ENCODE measurements around the gene PCSK7. TPM values are rescaled to one million over a fixed set of nuclear protein-coding genes. Genes with fewer than 3 reads are reported as not detected.
"Not testable (repeated sequence)": the region's sequence is repeated elsewhere in the genome, so short reads cannot be mapped to it uniquely, and the experiment has no call there.

Gene PCSK7
- total and polyA plus RNA-seq, 9 donors = 19.2 to 33.7 (median 22.7) TPM

DNA sequence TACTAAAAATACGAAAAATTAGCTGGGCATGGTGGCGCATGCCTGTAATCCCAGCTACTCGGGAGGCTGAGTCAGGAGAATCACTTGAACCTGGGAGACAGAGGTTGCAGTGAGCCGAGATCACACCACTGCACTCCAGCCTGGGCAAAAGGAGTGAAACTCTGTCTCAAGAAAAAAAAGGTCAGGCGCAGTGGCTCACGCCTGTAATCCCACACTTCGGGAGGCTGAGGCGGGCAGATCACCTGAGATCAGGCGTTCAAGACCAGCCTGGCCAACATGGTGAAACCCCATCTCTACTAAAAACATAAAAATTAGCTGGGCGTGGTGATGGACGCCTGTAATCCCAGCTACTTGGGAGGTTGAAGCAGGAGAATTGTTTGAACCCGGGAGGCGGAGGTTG is 48.7 kb downstream of the PCSK7 start:
- DNase-seq; H3K9me3 ChIP-seq (replicated peaks; ENCODE audit: control insufficient read depth, low read depth, low read length); H3K27ac ChIP-seq (ENCODE audit: low read length); H3K27me3 ChIP-seq (ENCODE audit: control insufficient read depth, insufficient read depth, low read length); H3K4me3 ChIP-seq (ENCODE audit: low read length): not testable (repeated sequence)
- Histone ChIP-seq H3K36me3 (ENCODE audit: control insufficient read depth, insufficient read depth, low read length) (peaks cover 51% of the 10 kb centered on the region), H3K4me1 (ENCODE audit: control insufficient read depth, insufficient read depth, low read length) (peaks cover 25% of the 10 kb centered on the region)
- 94% methylated on average over 7 of the region's 13 CpGs for whole genome bisulfite sequencing (ENCODE audit: insufficient coverage)

DNA sequence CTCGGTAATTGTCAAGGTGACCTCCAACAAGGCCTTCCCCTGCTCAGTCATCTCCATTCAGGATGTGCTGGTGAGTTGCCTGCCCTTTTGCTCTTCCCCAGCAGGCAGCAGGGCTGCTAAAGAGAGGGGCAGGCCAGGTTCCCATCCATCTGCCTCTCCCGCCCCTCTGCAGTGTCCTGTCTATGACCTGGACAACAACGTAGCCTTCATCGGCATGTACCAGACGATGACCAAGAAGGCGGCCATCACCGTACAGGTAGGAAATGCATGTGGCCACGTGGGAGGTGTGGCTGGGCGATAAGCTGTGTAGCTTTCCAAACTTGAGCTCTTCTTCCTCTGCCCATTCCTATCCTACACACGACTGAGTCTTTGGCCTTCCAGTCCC is 49.3 kb downstream of the PCSK7 start:
- Histone ChIP-seq H3K4me3 (ENCODE audit: low read length) (no peak overlapping the region), H3K27ac (ENCODE audit: low read length) (no peak overlapping the region), H3K4me1 (ENCODE audit: control insufficient read depth, insufficient read depth, low read length) (peaks cover 27% of the 10 kb centered on the region), H3K27me3 (ENCODE audit: control insufficient read depth, insufficient read depth, low read length) (no peaks in the 10 kb centered on the region), H3K9me3 (replicated peaks; ENCODE audit: control insufficient read depth, low read depth, low read length) (no peaks in the 10 kb centered on the region), H3K36me3 (ENCODE audit: control insufficient read depth, insufficient read depth, low read length) (peaks cover 44% of the 10 kb centered on the region)
- DNase-seq = no peak
- WGBS (ENCODE audit: insufficient coverage) = 96% methylated on average over 4 of the region's 10 CpGs

- no peaks in the 10 kb centered on the region for H3K27me3 ChIP-seq (ENCODE audit: control insufficient read depth, insufficient read depth, low read length)
- WGBS (ENCODE audit: insufficient coverage) = 84% methylated on average over 18 of the region's 22 CpGs
- H3K4me1 ChIP-seq (ENCODE audit: control insufficient read depth, insufficient read depth, low read length) = peaks cover 27% of the 10 kb centered on the region
- no peak overlapping the region for H3K4me3 ChIP-seq (ENCODE audit: low read length)
- H3K36me3 ChIP-seq (ENCODE audit: control insufficient read depth, insufficient read depth, low read length) = peaks cover 38% of the 10 kb centered on the region
- DNase-seq = no peak
- H3K27ac ChIP-seq (ENCODE audit: low read length) = no peak overlapping the region
- no peaks in the 10 kb centered on the region for H3K9me3 ChIP-seq (replicated peaks; ENCODE audit: control insufficient read depth, low read depth, low read length)
Measured at GRCh38 chr11:117181586-117182550, 50.0 kb downstream of the PCSK7 start.

- no peaks in the 10 kb centered on the region for H3K9me3 ChIP-seq (replicated peaks; ENCODE audit: control insufficient read depth, low read depth, low read length)
- DNase-seq = peak; percentile 60
- H3K4me3 ChIP-seq (ENCODE audit: low read length) = no peak overlapping the region
- 41% methylated on average over 16 of the region's 22 CpGs for WGBS (ENCODE audit: insufficient coverage)
- no peak overlapping the region for H3K27ac ChIP-seq (ENCODE audit: low read length)
- H3K4me1 ChIP-seq (ENCODE audit: control insufficient read depth, insufficient read depth, low read length) = peaks cover 27% of the 10 kb centered on the region
- peaks cover 30% of the 10 kb centered on the region for H3K36me3 ChIP-seq (ENCODE audit: control insufficient read depth, insufficient read depth, low read length)
- H3K27me3 ChIP-seq (ENCODE audit: control insufficient read depth, insufficient read depth, low read length) = no peaks in the 10 kb centered on the region
Measured at GRCh38 chr11:117180661-117181585, 51.0 kb downstream of the PCSK7 start.

- WGBS (ENCODE audit: insufficient coverage) = 50% methylated on average over 2 of the region's 4 CpGs
- peak overlapping the region; percentile 84 for H3K4me3 ChIP-seq (ENCODE audit: low read length)
- H3K4me1 ChIP-seq (ENCODE audit: control insufficient read depth, insufficient read depth, low read length) = peaks cover 27% of the 10 kb centered on the region
- H3K9me3 ChIP-seq (replicated peaks; ENCODE audit: control insufficient read depth, low read depth, low read length) = no peaks in the 10 kb centered on the region
- peak; percentile 43 for DNase-seq
- peak overlapping the region; percentile 89 for H3K27ac ChIP-seq (ENCODE audit: low read length)
- H3K36me3 ChIP-seq (ENCODE audit: control insufficient read depth, insufficient read depth, low read length) = peaks cover 24% of the 10 kb centered on the region
- no peaks in the 10 kb centered on the region for H3K27me3 ChIP-seq (ENCODE audit: control insufficient read depth, insufficient read depth, low read length)
Measured at GRCh38 chr11:117180020-117180419, 51.9 kb downstream of the PCSK7 start.

- Histone ChIP-seq H3K4me1 (ENCODE audit: control insufficient read depth, insufficient read depth, low read length) (peaks cover 27% of the 10 kb centered on the region), H3K27ac (ENCODE audit: low read length) (peak overlapping the region; percentile 89), H3K9me3 (replicated peaks; ENCODE audit: control insufficient read depth, low read depth, low read length) (no peaks in the 10 kb centered on the region), H3K4me3 (ENCODE audit: low read length) (peak overlapping the region; percentile 84), H3K36me3 (ENCODE audit: control insufficient read depth, insufficient read depth, low read length) (peaks cover 21% of the 10 kb centered on the region), H3K27me3 (ENCODE audit: control insufficient read depth, insufficient read depth, low read length) (no peaks in the 10 kb centered on the region)
- peak; percentile 65 for DNase-seq
- under 1% methylated on average over 26 of the region's 39 CpGs for WGBS (ENCODE audit: insufficient coverage)
Measured at GRCh38 chr11:117179048-117179999, 52.5 kb downstream of the PCSK7 start.

DNA sequence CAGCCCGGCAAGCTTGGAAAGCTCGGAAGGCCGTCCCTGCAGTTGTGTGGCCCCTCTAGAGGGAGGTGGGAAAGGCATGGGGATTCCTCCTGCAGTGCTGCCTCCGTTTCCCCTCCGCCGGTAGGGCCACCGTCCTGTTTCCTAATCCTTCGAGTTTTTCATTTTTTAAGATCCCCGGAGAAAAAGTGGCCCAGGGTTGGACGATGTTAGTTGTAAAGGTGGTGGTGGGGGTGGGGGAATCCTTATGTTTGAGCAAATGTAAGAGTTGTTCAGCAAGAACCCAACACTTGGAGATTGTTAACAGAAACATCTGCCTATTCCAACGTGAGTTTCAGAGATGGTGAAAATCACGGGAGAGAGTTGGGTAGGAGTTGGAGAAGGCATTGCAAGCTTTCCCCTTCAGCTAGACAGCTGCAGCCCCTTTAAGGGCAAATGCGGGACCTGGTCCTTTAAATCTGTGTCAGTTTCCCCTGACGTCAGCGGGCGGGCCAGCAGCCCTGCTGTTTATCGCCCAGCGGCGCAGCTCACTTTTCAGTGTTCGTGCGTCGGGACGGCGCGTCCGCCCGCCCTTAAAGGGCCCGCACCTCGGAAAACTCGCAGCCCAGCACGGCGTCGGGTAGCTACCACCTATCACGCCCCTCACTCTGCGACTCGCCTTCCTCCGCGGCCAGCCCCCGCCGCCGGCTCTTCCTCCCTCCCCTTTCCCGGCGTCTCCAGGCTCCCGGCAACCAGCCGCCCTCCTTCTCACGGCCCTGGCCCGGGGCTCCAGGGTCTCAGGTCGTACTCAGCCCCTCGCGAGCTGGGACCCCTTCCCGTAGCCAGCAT is 53.5 kb downstream of the PCSK7 start, which contains the start of gene SIDT2:
Gene SIDT2 (plus strand): TSS at position 534 of the 825 bp plus-strand sequence. CDS start 521 bp downstream, outside the sequence.
- Histone ChIP-seq H3K27ac (ENCODE audit: low read length) (peak within 1 kb of the TSS; percentile 89), H3K27me3 (ENCODE audit: control insufficient read depth, insufficient read depth, low read length) (no peaks in the 10 kb centered on the region), H3K4me3 (ENCODE audit: low read length) (peak within 1 kb of the TSS; percentile 84), H3K36me3 (ENCODE audit: control insufficient read depth, insufficient read depth, low read length) (peaks cover 15% of the 10 kb centered on the region), H3K9me3 (replicated peaks; ENCODE audit: control insufficient read depth, low read depth, low read length) (no peaks in the 10 kb centered on the region), H3K4me1 (ENCODE audit: control insufficient read depth, insufficient read depth, low read length) (peaks cover 27% of the 10 kb centered on the region)
- peak; percentile 99 for DNase-seq
- under 1% methylated on average over 36 of the region's 51 CpGs for WGBS (ENCODE audit: insufficient coverage)

- H3K9me3 ChIP-seq (replicated peaks; ENCODE audit: control insufficient read depth, low read depth, low read length) = no peaks in the 10 kb centered on the region
- H3K27ac ChIP-seq (ENCODE audit: low read length) = peak overlapping the region; percentile 89
- H3K4me3 ChIP-seq (ENCODE audit: low read length) = peak overlapping the region; percentile 84
- peak; percentile 1 for DNase-seq
- H3K4me1 ChIP-seq (ENCODE audit: control insufficient read depth, insufficient read depth, low read length) = peaks cover 32% of the 10 kb centered on the region
- H3K36me3 ChIP-seq (ENCODE audit: control insufficient read depth, insufficient read depth, low read length) = peaks cover 15% of the 10 kb centered on the region
- 94% methylated on average over 2 of the region's 10 CpGs for WGBS (ENCODE audit: insufficient coverage)
- no peaks in the 10 kb centered on the region for H3K27me3 ChIP-seq (ENCODE audit: control insufficient read depth, insufficient read depth, low read length)
Measured at GRCh38 chr11:117177534-117178209, 54.2 kb downstream of the PCSK7 start.
